ENCODE measurements around the gene BICDL2. TPM values are rescaled to one million over a fixed set of nuclear protein-coding genes. Genes with fewer than 3 reads are reported as not detected.

BICDL2 gene
- total and polyA plus RNA-seq, 12 donors = 0.14 to 0.31 (median 0.22) TPM; not detected in 8

DNA sequence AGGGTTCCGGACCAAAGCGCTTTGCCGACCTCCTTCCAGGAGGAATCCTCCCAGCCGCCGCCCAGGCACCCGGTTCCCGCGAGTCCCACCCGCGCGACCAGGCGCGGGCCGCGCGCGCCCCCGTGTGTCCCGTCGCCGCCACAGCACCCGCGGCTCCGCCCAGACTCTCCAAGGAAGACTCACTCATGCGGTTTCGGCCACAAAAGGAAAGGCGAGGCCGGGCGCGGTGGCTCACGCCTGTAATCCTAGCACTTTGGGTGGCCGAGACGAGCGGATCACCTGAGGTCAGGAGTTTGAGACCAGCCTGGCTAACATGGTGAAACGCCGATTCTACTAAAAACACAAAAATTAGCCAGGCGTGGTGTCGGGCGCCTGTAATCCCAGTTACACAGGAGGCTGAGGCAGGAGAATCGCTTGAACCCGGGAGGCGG is 53.0 kb downstream of the BICDL2 start:
- Histone ChIP-seq H3K4me3 (peak overlapping the region in 1 of 4 donors; percentile 16), H3K4me1 (replicated peaks in 1 of 2) (peaks cover 12 to 24% of the 10 kb centered on the region in 2 donors), H3K27me3 (peaks cover 4% of the 10 kb centered on the region), H3K9me3 (replicated peaks in 1 of 3) (no peaks in the 10 kb centered on the region), H3K36me3 (replicated peaks in 1 of 2) (no peaks in the 10 kb centered on the region), H3K27ac (no peak overlapping the region)
- TF ChIP-seq POLR2A (IDR thresholded peaks at IDR 0.05) = no peak
- TF ChIP-seq, protein P1, sequence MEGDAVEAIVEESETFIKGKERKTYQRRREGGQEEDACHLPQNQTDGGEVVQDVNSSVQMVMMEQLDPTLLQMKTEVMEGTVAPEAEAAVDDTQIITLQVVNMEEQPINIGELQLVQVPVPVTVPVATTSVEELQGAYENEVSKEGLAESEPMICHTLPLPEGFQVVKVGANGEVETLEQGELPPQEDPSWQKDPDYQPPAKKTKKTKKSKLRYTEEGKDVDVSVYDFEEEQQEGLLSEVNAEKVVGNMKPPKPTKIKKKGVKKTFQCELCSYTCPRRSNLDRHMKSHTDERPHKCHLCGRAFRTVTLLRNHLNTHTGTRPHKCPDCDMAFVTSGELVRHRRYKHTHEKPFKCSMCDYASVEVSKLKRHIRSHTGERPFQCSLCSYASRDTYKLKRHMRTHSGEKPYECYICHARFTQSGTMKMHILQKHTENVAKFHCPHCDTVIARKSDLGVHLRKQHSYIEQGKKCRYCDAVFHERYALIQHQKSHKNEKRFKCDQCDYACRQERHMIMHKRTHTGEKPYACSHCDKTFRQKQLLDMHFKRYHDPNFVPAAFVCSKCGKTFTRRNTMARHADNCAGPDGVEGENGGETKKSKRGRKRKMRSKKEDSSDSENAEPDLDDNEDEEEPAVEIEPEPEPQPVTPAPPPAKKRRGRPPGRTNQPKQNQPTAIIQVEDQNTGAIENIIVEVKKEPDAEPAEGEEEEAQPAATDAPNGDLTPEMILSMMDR (IDR thresholded peaks at IDR 0.05) = peak; percentile 55 to 93 (median 77)
- intact Hi-C loops (cut with DNase I) = loop anchor here in 1 of 2 donors (10.0 kb wide), 1 partner anchor 59 kb away; no protein-coding TSS in a partner anchor
- WGBS, 4 donors = 9 to 19% (median 14%) methylated on average over 19 to 42 of the region's 42 CpGs
- DNase-seq = peak; percentile 64 to 90 (median 80)

DNA sequence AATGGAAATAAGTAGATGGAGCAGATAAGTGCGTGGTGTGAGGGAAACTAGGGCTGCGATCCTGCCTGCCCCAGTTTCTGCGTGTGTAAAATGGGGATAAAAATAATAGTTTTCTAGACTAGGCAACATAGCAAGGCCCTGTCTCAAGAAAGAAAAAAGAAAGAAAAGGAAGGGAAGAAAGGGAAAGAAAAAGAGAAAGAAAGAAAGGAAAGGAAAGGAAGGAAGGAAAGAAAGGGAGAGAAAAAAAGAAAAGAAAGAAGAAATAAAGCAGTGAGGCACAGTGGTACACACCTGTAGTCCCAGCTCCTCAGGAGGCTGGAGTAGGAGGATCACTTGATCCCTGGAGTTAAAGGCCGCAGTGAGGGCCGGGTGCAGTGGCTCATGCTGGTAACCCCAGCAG is 54.3 kb downstream of the BICDL2 start:
- 69 to 88% (median 79%) methylated on average over 5 of the region's 5 CpGs for WGBS, 4 donors
- DNase-seq = no peak
- TF ChIP-seq, protein P1 (IDR thresholded peaks at IDR 0.05) = no peak
- no peak for TF ChIP-seq POLR2A (IDR thresholded peaks at IDR 0.05)

DNA sequence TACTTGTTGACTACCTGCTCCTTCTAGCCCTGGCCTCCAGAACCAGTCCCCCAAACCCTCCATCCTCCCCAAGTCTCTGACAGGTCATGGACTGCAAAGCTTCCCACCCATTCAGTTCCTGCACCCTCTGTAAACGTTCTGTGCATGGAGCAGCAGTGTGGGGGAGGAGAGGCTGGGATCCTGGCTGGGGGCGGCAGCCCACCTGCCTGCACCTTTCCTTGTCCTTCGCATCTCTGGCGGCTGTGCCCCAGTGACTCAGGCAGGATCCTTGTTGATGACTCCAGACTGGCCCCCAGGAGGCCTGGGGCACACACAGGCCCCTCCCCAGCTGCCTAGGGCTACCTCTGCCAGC is 54.9 kb downstream of the BICDL2 start:
- peak overlapping the region in 2 of 5 donors; percentile 83 to 84 for H3K27ac ChIP-seq
- DNase-seq = no peak
- TF ChIP-seq, protein P1 (IDR thresholded peaks at IDR 0.05) = no peak
- no peak for TF ChIP-seq POLR2A (IDR thresholded peaks at IDR 0.05)
- 44 to 67% (median 56%) methylated on average over 4 of the region's 4 CpGs for WGBS, 4 donors
- H3K4me3 ChIP-seq = no peak overlapping the region
- intact Hi-C loops (cut with DNase I) = loop anchor here in 1 of 2 donors (10.0 kb wide), 1 partner anchor 57 kb away; no protein-coding TSS in a partner anchor
- H3K9me3 ChIP-seq (replicated peaks in 1 of 3) = no peaks in the 10 kb centered on the region
- no peaks in the 10 kb centered on the region for H3K36me3 ChIP-seq (replicated peaks in 1 of 2)
- peaks cover 4% of the 10 kb centered on the region for H3K27me3 ChIP-seq
- H3K4me1 ChIP-seq (replicated peaks in 1 of 2) = peaks cover 12 to 24% of the 10 kb centered on the region in 2 donors

More for the DNA sequence above, 54.3 kb downstream of the BICDL2 start:
- Histone ChIP-seq H3K36me3 (replicated peaks in 1 of 2) (no peaks in the 10 kb centered on the region), H3K27me3 (peaks cover 4% of the 10 kb centered on the region), H3K4me3 (no peak overlapping the region), H3K4me1 (replicated peaks in 1 of 2) (peaks cover 12 to 24% of the 10 kb centered on the region in 2 donors), H3K27ac (no peak overlapping the region), H3K9me3 (replicated peaks in 1 of 3) (no peaks in the 10 kb centered on the region)
- intact Hi-C loops (cut with DNase I) = loop anchor here in 1 of 2 donors (10.0 kb wide), 1 partner anchor 58 kb away; no protein-coding TSS in a partner anchor

DNA sequence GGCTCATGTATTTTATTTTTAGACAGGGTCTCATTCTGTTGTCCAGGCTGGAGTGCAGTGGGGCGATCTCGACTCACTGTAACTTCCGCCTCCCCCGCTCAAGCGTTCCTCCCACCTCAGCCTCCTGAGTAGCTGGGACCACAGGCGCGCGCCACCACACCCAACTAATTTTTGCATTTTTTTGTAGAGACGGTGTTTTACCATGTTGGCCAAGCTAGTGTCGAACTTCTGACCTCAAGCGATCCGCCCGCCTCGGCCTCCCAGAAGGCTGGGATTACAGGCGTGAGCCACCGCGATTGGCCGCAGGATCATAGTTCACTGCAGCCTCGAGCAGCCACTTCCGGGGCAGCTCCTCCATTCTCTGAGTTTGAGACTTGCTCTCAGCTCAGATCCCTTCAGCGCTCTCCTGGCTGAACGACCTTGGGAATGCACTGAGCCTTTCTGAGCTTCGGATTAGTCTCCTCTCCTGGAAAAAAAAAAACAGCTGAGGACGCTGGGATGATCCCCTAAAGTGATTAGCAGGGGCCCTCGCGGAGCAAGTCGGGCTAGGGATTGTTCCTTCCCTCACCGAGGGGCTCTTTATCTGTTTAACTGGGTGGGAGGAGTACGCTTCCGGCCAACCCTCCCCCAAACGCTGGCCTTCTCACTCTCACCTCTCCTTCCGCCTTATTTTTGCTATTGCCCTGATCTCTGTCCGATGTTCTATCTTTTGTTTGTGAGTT is 55.4 kb downstream of the BICDL2 start:
- H3K4me3 ChIP-seq = peak overlapping the region in 1 of 4 donors; percentile 62
- intact Hi-C loops (cut with DNase I) = loop anchor here in 1 of 2 donors (10.0 kb wide), 1 partner anchor 57 kb away; no protein-coding TSS in a partner anchor
- peaks cover 4% of the 10 kb centered on the region for H3K27me3 ChIP-seq
- H3K36me3 ChIP-seq (replicated peaks in 1 of 2) = no peaks in the 10 kb centered on the region
- no peaks in the 10 kb centered on the region for H3K9me3 ChIP-seq (replicated peaks in 1 of 3)
- peaks cover 12 to 24% of the 10 kb centered on the region in 2 donors for H3K4me1 ChIP-seq (replicated peaks in 1 of 2)
- 35 to 43% (median 38%) methylated on average over 33 of the region's 33 CpGs for WGBS, 4 donors
- peak in 1 of 2 donors; percentile 13 for TF ChIP-seq POLR2A (IDR thresholded peaks at IDR 0.05)
- TF ChIP-seq, protein P1 (IDR thresholded peaks at IDR 0.05) = no peak
- peak in 6 of 7 donors; percentile 55 to 71 (median 69) for DNase-seq
- H3K27ac ChIP-seq = peak overlapping the region in 4 of 5 donors; percentile 78 to 84 (median 82)
